OCI-LY7 (cell line): ENCODE data around the gene ITIH1. TPM values are rescaled to one million over a fixed set of nuclear protein-coding genes. Genes with fewer than 3 reads are reported as not detected.

Experiments
- BruUV-seq: library from RNA; stranded (reverse); fragments of 400-500 nt; replicated peaks from 2 replicates; lab custom pipeline; 2021; lab: Mats Ljungman, UMichigan
- CTCF ChIA-PET: fragments of 300-600 bp; sonication (Branson Sonifier 250); formaldehyde crosslinking; loops from one replicate; lab custom pipeline; 2022; ENCODE audit warnings: antibody characterized with exemption; ENCODE audit not compliant: unreplicated experiment; lab: Charles Lee
- POLR2A ChIA-PET: fragments of 300-600 bp; sonication (Branson Sonifier 250); formaldehyde crosslinking; loops from one replicate; lab custom pipeline; 2022; ENCODE audit warnings: antibody characterized with exemption; lab: Charles Lee
- DNase-seq: peaks from one replicate; pipeline ENCODE4 v3.0.0-alpha.2; 2015; ENCODE audit warnings: low spot score
- H2AFZ ChIP-seq: fragments of 200-600 bp; sonication (generic), shearing (Covaris generic); 2 replicates; pipeline ENCODE4 v1.6.1; 2014; ENCODE audit warnings: mild to moderate bottlenecking, antibody characterized with exemption, low read length, moderate library complexity
- H3K27ac ChIP-seq: fragments of 200-600 bp; sonication (generic); 2 replicates; pipeline ENCODE4 v1.5.1; 2014; ENCODE audit warnings: mixed run types, low read depth, mild to moderate bottlenecking, moderate library complexity, low read length, inconsistent platforms; ENCODE audit not compliant: poor library complexity, severe bottlenecking
- H3K36me3 ChIP-seq: fragments of 200-600 bp; sonication (generic); 2 replicates; pipeline ENCODE4 v1.6.1; 2014; ENCODE audit warnings: mild to moderate bottlenecking, antibody characterized with exemption, low read length, moderate library complexity, mixed read lengths; ENCODE audit not compliant: insufficient read depth
- H3K4me1 ChIP-seq: fragments of 200-600 bp; sonication (generic); 2 replicates; pipeline ENCODE4 v1.5.1; 2014; ENCODE audit warnings: mild to moderate bottlenecking, low read length; ENCODE audit not compliant: insufficient read depth, poor library complexity, severe bottlenecking
- H3K4me2 ChIP-seq: fragments of 200-600 bp; sonication (generic); 2 replicates; pipeline ENCODE4 v1.6.1; 2014; ENCODE audit warnings: mild to moderate bottlenecking, low read length
- H3K4me3 ChIP-seq: fragments of 200-600 bp; sonication (generic); 2 replicates; pipeline ENCODE4 v1.5.1; 2014; ENCODE audit warnings: mild to moderate bottlenecking, low read depth, low read length; ENCODE audit not compliant: poor library complexity, severe bottlenecking
- H3K79me2 ChIP-seq: fragments of 200-600 bp; sonication (generic); 2 replicates; pipeline ENCODE4 v1.6.1; 2016; ENCODE audit warnings: low read depth, mild to moderate bottlenecking, low read length, moderate library complexity, mixed read lengths; ENCODE audit not compliant: insufficient read depth
- H3K9me2 ChIP-seq: fragments of 200-600 bp; sonication (generic); 2 replicates; pipeline ENCODE4 v1.6.1; 2016; ENCODE audit warnings: mild to moderate bottlenecking, low read length, mixed read lengths; ENCODE audit not compliant: insufficient read depth
- H3K9me3 ChIP-seq: fragments of 200-600 bp; sonication (generic); 2 replicates; pipeline ENCODE4 v1.6.1; 2014; ENCODE audit warnings: mild to moderate bottlenecking, mixed run types, low read length, mixed read lengths
- H4K20me1 ChIP-seq: fragments of 200-600 bp; sonication (generic); 2 replicates; pipeline ENCODE4 v1.6.1; 2014; ENCODE audit warnings: mild to moderate bottlenecking, antibody characterized with exemption, low read length, moderate library complexity, mixed read lengths; ENCODE audit not compliant: insufficient read depth
- CTCF ChIP-seq: fragments of 200-600 bp; sonication (generic); conservative IDR thresholded peaks from 2 replicates; pipeline ENCODE4 v1.5.1; 2014; ENCODE audit warnings: mild to moderate bottlenecking, antibody characterized with exemption, low read length, moderate library complexity, mixed read lengths
- EZH2phosphoT487 ChIP-seq: fragments of 200-600 bp; sonication (generic); IDR thresholded peaks from 2 replicates; pipeline ENCODE4 v1.6.1; 2018; ENCODE audit warnings: low read depth, borderline replicate concordance, mild to moderate bottlenecking, mixed run types, antibody characterized with exemption, low read length, moderate library complexity, mixed read lengths
- intact Hi-C: fragments of 100-400 bp; cut with micrococcal nuclease; formaldehyde crosslinking; loops from one replicate; pipeline ENCODE4 v1.10.0; 2022; ENCODE audit not compliant: unreplicated experiment
- total RNA-seq, 2 experiments: library from RNA; depleted of rRNA in 1 of 2; stranded (reverse); fragments of >200 nt in 1 of 2; shearing (Covaris generic) in 1 of 2; gene quantifications; 2 replicates each; pipeline ENCODE4 v1.2.3, GENCODE V29; 2014 to 2022

The ITIH1 gene
- total RNA-seq, 2 experiments from 2014 or later = not detected

- intact Hi-C loops = no loop called here
- DNase-seq = no peak
- Histone ChIP-seq H3K9me3 (no peaks in the 10 kb centered on the region), H3K4me1 (peaks cover 19% of the 10 kb centered on the region), H3K4me2 (peak overlapping the region; percentile 78), H2AFZ (peak overlapping the region; percentile 98; the same call in 1 of the 2 replicates), H3K27ac (peak overlapping the region; percentile 74), H4K20me1 (peaks cover 4% of the 10 kb centered on the region; the same call in 1 of the 2 replicates), H3K9me2 (no peaks in the 10 kb centered on the region), H3K79me2 (peaks cover 14% of the 10 kb centered on the region; the same call in 1 of the 2 replicates), H3K4me3 (peak overlapping the region; percentile 75), H3K36me3 (peaks cover 11% of the 10 kb centered on the region; the same call in 1 of the 2 replicates)
- no peak for TF ChIP-seq CTCF
- TF ChIP-seq EZH2phosphoT487 = no peak
- no TSS peak for BruUV-seq
- POLR2A ChIA-PET = interaction anchor here (0.6 to 1.9 kb wide), 6 partner anchors 24 to 82 kb away, joined by 3 to 11 read pairs (median 4); no protein-coding TSS in a partner anchor
- CTCF ChIA-PET = no interaction called here
These were observed 5.7 kb upstream of the ITIH1 start for GRCh38 chr3:52771702-52772101.

GRCh38 chr3:52773361-52774065, 3.9 kb upstream of the ITIH1 start:
- intact Hi-C loops = no loop called here
- ChIA-PET CTCF (no interaction called here), POLR2A (no interaction called here)

More at GRCh38 chr3:52773361-52774065, 3.9 kb upstream of the ITIH1 start:
- peaks cover 14% of the 10 kb centered on the region; the same call in 1 of the 2 replicates for H3K79me2 ChIP-seq
- peaks cover 19% of the 10 kb centered on the region for H3K4me1 ChIP-seq
- peaks cover under 1% of the 10 kb centered on the region; the same call in 1 of the 2 replicates for H3K36me3 ChIP-seq
- no peak overlapping the region for H3K27ac ChIP-seq
- no peak for TF ChIP-seq EZH2phosphoT487
- TF ChIP-seq CTCF = no peak
- no peaks in the 10 kb centered on the region for H3K9me2 ChIP-seq
- BruUV-seq = no TSS peak
- DNase-seq = no peak
- no peak overlapping the region for H2AFZ ChIP-seq
- no peaks in the 10 kb centered on the region for H3K9me3 ChIP-seq
- H4K20me1 ChIP-seq = peaks cover 4% of the 10 kb centered on the region; the same call in 1 of the 2 replicates
- no peak overlapping the region for H3K4me3 ChIP-seq
- H3K4me2 ChIP-seq = no peak overlapping the region
